ENCODE data around the gene TNFRSF14.

DNA sequence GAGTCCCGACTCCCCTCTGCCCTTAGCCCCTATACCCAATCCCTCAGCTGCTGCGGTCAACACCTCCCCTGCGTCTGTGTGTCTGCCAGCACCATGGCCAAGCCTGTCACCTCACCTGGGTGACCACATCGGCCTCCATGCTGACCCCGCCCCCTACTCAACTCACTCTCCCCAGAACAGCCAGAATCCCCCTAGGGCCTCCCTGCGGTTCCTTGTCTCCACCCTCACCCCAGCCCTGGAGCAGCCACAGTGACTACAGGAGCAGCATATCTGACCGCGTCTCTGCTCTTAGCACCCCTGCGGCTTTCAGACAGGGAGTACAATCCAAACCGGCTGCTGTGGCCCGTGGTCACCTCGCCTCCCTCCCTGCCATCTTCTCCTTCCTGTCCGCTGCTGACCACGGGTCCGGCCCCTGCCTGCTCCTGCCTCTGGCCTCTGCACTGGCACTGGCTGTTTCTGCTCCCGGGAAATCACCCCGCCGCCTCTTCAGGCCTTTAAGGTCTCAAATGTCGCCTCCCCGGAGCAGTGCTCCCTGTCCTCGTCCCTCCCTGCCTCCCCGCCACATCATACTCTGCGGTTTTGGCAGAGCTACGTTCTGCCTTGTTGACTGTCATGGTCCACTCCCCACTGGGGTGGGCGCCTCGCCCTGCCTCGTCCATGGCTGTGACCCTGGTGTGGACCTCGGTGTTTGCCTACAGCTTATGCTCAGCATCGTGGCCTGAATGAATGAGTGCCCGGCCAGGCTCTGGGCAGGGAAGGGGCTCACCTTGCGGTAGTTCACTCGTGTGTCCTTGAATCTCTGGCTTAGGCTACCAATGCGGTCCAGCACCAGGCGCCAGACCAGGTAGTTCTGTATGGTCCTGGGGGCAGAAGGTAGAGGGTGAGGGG is 41.5 kb downstream of the TNFRSF14 start:
- TF ChIP-seq, protein P1, sequence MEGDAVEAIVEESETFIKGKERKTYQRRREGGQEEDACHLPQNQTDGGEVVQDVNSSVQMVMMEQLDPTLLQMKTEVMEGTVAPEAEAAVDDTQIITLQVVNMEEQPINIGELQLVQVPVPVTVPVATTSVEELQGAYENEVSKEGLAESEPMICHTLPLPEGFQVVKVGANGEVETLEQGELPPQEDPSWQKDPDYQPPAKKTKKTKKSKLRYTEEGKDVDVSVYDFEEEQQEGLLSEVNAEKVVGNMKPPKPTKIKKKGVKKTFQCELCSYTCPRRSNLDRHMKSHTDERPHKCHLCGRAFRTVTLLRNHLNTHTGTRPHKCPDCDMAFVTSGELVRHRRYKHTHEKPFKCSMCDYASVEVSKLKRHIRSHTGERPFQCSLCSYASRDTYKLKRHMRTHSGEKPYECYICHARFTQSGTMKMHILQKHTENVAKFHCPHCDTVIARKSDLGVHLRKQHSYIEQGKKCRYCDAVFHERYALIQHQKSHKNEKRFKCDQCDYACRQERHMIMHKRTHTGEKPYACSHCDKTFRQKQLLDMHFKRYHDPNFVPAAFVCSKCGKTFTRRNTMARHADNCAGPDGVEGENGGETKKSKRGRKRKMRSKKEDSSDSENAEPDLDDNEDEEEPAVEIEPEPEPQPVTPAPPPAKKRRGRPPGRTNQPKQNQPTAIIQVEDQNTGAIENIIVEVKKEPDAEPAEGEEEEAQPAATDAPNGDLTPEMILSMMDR (IDR thresholded peaks at IDR 0.05 in 4 of 5, conservative IDR thresholded peaks at IDR 0.05 in 1 of 5) = no peak
- TF ChIP-seq POLR2A (IDR thresholded peaks at IDR 0.05) = no peak
